NCI-H1930 (cell line): ENCODE results near the gene ISYNA1.
A peak's percentile ranks its signal among the peaks of the same experiment; 100 is the strongest.

Source experiments
- DNase-seq, 2 experiments: peaks; one replicate each; lab custom pipeline; 2025; lab: John Stamatoyannopoulos, UW

Gene ISYNA1

DNA sequence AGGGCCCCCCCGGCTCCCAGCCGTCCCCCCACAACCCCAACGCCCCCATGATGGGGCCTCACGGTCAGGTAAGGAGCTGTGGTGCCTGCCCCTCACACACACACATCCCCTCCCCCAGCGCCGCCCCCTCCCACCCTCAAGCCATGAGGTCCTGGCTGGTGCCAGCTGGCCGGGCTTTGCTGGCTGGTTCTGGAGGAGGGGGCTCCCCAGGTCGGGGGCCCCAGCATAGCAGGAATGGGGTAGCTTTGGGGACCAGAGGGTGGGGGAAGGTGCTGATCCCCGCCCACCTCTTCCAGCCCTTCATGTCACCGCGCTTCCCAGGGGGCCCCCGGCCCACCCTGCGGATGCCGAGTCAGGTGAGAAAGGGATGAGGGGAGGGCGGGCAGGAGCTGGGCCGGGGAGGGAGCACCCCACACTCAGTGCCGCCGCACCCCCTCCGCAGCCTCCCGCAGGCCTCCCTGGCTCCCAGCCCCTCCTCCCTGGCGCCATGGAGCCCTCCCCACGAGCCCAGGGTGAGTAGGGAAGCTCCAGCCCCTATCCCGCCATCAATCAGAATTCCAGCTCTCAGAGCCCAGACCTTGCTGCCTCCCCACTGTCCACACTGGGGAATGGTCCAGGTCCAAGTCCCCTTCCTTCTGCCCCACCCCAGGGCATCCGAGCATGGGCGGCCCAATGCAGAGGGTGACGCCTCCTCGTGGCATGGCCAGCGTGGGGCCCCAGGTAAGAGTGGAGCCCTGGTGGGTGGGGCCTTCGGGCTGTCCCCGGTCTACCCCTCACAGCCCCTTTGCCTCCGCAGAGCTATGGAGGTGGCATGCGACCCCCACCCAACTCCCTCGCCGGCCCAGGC, 6.4 kb downstream of the ISYNA1 start:
- DNase-seq = no peak

GRCh38 chr19:18430417-18431144, 7.4 kb downstream of the ISYNA1 start:
- no peak for DNase-seq

- DNase-seq = no peak
Measured at GRCh38 chr19:18429717-18430416, 8.1 kb downstream of the ISYNA1 start.

GRCh38 chr19:18428787-18429674, 8.9 kb downstream of the ISYNA1 start:
- peak; percentile 76 to 82 for DNase-seq

DNA sequence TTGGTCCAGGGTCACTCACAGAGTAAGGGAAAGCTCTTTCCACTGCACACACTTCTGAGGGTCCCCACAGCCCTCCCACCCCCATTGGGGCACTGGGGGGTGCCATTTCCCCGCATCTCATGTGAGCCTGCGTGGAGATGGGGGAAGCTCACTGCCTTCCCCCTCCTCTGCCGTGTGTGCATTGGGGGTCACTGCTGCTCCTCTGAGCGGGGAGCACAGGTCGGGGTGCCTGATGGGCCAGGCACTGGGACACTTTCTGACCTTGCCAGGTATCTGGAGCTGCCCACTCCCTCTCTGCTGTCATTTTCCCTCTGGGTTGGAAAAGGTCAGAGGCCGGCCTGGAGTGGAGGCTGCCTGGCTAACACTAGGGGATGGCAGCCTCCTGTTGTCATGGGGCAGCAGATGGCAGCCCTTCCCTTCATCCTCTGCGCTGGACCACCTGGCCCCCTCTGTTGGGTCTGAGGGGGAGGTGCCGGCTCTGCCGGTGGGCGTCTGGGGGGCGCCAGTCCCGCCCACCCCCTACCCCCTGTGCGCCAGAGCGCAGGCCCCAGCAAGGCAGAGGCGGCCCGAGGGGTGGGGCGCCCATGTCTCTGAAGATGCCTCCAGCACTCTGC, 9.7 kb downstream of the ISYNA1 start:
- no peak for DNase-seq

GRCh38 chr19:18427743-18428113, 10.2 kb downstream of the ISYNA1 start:
- DNase-seq = no peak

DNA sequence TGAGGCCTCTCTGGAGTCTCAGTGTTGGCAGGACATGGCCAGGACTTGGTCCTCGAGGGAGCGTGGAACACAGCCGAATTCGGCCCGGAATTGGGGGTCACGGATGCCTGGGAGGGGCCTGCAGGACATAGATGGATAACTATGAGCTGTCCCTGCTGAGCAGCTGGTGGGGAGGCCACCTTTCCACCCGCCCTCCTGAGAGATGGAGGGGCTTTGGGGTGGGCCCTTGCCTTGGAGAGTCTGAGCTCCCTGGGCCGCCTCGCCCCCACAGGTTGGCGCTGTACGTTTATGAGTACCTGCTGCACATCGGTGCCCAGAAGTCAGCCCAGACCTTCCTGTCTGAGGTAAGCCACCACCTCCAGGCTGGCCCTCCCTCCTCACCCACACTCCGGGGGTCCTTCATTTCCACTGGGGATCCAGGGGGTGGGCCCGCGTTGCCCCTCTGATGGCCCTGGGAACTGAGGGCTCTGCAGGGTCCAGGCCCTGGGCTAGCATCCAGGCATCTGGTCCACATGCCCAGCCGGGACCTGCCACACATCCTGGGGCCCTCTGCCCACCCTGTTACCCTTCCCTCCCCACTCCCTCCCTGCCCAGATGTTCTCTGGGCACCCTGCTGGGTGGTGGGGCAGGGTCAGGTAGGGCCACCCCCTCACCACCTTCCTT, 10.7 kb downstream of the ISYNA1 start:
- DNase-seq = no peak

GRCh38 chr19:18426416-18426767, 11.5 kb downstream of the ISYNA1 start:
- no peak for DNase-seq

DNA sequence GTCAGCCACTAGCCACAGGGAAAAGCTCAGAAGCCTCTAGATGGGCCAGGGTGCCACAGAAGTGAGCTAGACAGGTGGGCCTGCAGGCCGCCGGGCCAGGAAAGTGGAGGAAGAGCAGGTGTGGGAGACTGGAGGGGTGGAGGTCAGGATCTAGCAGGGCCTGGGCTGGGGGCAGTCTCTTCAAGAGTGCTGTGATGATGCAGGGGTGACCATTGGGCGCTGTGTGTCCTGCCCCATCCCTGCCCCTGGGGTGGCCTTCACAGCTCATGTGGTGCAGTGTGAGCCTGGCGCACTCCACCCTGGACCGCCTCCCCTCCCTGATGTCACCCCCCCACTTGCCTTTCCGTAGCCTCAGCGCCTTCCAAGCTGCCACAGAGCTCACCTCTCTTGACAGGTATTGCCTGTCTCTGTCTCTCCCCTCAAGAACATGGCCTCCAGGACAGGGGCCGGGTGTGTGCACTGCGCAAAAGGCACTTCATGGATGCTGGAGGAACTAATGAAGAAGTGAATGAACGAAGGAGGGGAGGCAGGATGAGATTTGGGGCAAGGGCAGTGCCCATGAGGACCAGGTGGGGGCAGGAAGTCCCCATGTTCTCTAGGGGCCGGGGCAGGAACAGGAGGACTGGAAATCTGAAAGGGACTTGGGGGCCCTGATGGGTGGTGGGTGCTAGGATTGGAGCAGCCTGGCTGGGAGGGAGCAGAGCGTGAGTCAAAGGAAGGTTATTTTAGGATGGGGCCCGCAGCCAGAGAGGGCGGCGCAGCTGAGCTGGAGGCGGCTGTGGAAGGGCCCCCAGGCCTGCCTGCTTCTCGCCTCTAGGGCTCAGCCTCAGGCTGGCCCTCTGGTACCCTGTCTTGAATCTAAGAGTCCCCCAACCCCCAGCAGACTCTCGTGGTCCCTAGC, 12.2 kb downstream of the ISYNA1 start:
- no peak for DNase-seq

GRCh38 chr19:18424890-18425514, 12.9 kb downstream of the ISYNA1 start:
- no peak for DNase-seq

DNA sequence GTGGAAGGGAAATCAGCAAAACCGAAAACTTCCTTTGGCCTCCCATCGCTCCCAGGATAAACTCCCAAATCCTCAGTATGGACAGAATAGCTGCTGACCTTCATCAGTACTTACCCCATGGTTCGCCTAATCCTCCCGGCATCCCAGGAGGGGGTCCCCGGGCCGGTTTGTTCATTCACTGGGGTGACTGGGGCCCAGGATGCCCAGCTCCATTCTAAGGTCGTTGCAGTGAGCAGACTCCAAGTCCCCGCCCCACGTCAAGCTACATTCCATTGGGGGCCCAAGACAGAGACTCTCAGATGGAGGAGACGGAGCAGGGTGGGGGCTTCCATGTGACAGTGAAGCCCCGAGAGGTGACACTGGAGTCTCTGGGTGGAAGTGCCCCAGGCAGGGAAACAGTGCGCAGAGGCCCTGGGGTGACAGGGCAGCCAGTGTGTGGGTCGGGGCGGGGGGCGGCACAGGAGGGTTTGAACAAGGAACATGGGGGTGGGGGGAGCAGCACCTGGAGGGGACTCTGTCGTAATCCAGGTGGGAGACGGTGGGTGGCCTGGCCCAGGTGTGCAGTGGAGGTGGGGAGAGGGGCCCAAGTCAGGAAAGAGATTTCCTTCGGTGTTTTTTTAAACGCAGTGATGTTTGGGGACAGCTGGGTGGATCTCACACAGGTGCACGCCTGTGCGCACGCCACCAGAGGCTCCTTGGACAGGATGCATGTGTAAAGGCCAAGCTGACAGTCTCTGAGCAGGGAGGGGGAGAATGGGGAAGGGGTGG, 13.6 kb downstream of the ISYNA1 start:
- DNase-seq = no peak

- no peak for DNase-seq
Measured at GRCh38 chr19:18423258-18424020, 14.5 kb downstream of the ISYNA1 start.

- no peak for DNase-seq
Measured at GRCh38 chr19:18422530-18423191, 15.3 kb downstream of the ISYNA1 start.

DNA sequence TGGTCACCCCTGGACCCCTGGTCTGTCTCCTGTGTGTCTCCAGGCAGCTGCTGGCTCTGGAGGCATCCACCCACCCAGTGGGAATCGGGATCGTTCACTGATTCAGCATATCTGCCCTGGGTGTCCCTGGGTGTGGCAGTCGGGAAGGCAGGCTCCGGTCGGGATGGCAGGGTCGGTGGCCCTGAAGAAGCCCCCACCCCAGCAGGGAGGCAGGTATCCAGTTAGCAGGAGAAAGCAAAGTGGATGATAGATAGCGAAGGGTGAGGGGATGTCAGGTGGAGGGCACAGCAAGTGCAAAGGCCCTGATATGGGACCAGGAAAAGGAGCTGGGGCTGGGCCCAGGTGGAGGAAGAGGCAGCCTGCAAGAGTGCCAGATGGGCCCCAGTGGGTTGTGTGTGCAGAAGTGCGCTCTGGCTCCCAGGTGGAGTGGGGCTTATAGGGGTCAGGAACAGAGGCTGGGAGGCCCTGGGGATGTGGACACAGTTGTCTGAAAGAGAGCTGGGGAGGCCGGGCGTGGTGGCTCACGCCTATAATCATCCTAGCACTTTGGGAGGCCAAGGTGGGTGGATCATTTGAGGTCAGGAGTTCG, 16.5 kb downstream of the ISYNA1 start:
- DNase-seq = no peak

GRCh38 chr19:18420930-18421329, 17.0 kb downstream of the ISYNA1 start:
- DNase-seq = no peak

DNA sequence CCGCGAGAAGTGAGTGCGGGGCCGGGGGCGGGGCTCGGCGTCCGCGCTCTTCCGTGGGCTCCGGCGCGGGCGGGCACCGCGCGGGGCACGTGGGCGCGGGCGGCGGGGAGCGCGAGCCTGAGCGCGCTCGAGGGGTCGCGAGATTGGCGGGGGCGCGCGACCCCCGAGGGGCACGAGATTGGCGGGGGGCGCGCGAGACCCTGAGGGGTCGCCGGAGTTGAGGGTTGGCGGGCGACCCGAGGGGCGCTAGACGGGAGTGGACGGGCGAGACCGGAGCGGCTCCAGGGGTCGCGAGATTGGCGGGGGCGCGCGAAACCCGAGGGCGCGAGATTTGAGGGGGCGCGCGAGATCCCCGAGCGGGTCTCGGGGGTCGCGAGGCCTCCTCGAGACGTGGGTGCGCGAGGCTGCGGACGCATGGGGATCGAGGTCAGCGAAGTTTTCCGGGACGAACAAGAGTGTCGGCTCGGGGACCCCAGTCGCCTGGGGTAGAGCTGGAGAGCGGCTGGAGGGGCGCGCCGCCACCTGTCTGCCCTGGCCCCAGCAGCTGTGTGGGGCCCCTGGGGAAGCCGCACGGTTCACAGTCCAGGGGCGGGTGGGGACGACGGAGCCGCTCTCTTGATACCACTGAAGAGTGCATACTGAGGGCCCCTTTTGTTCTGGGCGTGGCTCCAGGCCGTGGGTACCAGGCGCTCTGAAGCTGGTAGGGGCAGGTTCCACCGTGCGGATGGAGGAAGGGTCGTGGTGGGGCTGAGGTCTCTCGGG, 18.1 kb downstream of the ISYNA1 start:
- DNase-seq = no peak
